Measurements from ENCODE around the gene PANK4.

Gene PANK4

GRCh38 chr1:2458687-2459086 is 67.7 kb downstream of the PANK4 start:
- no peak for TF ChIP-seq CTCF (IDR thresholded peaks at IDR 0.05)
- Histone ChIP-seq H3K27ac (no peak overlapping the region), H3K4me3 (no peak overlapping the region)
- DNase-seq (ENCODE audit: low spot score) = no peak

Measured in coronary artery (tissue), 2 donors.